Endodermal cell (in vitro differentiated cells): ENCODE measurements around the gene SLC25A22. TPM values are rescaled to one million over a fixed set of nuclear protein-coding genes. Genes with fewer than 3 reads are reported as not detected.
A peak's percentile ranks its signal among the peaks of the same experiment; 100 is the strongest.

Source experiments
- DNase-seq: peaks from one replicate; pipeline ENCODE4 v3.0.0-alpha.2; 2017
- H3K27ac ChIP-seq: 2 replicates; pipeline ENCODE4 v1.5.1; 2013; ENCODE audit warnings: mild to moderate bottlenecking, low read depth, low read length, moderate library complexity
- H3K27me3 ChIP-seq: 2 replicates; pipeline ENCODE4 v1.6.1; 2013; ENCODE audit warnings: mild to moderate bottlenecking, low read length, moderate library complexity; ENCODE audit not compliant: insufficient read depth, control insufficient read depth, poor library complexity, severe bottlenecking
- H3K36me3 ChIP-seq: 2 replicates; pipeline ENCODE4 v1.7.0; 2013; ENCODE audit warnings: mild to moderate bottlenecking, low read length, moderate library complexity; ENCODE audit not compliant: control insufficient read depth, insufficient read depth
- H3K4me1 ChIP-seq: one replicate; pipeline ENCODE4 v1.7.0; 2013; ENCODE audit warnings: low read length; ENCODE audit not compliant: control insufficient read depth, insufficient read depth
- H3K4me3 ChIP-seq: 2 replicates; pipeline ENCODE4 v1.5.1; 2013; ENCODE audit warnings: mild to moderate bottlenecking, low read length, moderate library complexity
- H3K9ac ChIP-seq: 2 replicates; pipeline ENCODE4 v1.6.1; 2013; ENCODE audit warnings: mild to moderate bottlenecking, low read length, moderate library complexity; ENCODE audit not compliant: poor library complexity, severe bottlenecking; ENCODE audit errors: extremely low read depth
- H3K9me3 ChIP-seq: 2 replicates; pipeline ENCODE4 v1.6.1; 2013; ENCODE audit warnings: mild to moderate bottlenecking, low read length, moderate library complexity; ENCODE audit not compliant: control insufficient read depth
- H3K27ac Mint-ChIP-seq: 2 replicates; pipeline ENCODE4 v1.8.0; 2020; ENCODE audit warnings: mixed read lengths
- H3K27me3 Mint-ChIP-seq: 2 replicates; pipeline ENCODE4 v1.8.0; 2021; ENCODE audit warnings: mild to moderate bottlenecking, mixed read lengths; ENCODE audit not compliant: insufficient read depth
- H3K36me3 Mint-ChIP-seq: 2 replicates; pipeline ENCODE4 v1.8.0; 2020; ENCODE audit warnings: low read depth, mixed read lengths
- H3K4me1 Mint-ChIP-seq: 2 replicates; pipeline ENCODE4 v1.8.0; 2020; ENCODE audit warnings: mixed read lengths
- H3K4me3 Mint-ChIP-seq: 2 replicates; pipeline ENCODE4 v1.8.0; 2020; ENCODE audit warnings: mild to moderate bottlenecking, moderate library complexity, mixed read lengths
- H3K9me3 Mint-ChIP-seq: 2 replicates; pipeline ENCODE4 v1.8.0; 2020; ENCODE audit warnings: mild to moderate bottlenecking, mixed read lengths
- WGBS, 2 experiments: methylation state at CpG; one replicate each; pipeline versions ENCODE4 v1.1.5 to v1.1.7; 2013; ENCODE audit warnings: missing lambda C conversion rate in 2 of 2, mixed read lengths in 1 of 2; ENCODE audit not compliant: insufficient coverage in 1 of 2, insufficient read length in 1 of 2; 5-methylcytosine and 5-hydroxymethylcytosine counted together
- total RNA-seq, 2 donors: library from RNA; stranded (reverse); fragmentation: NEBNext Ultra II Directional in 1 of 2; extraction: Animal tissue kit (Norgen Biotek cat#: 25700) in 1 of 2; gene quantifications; 2 replicates in 1 of 2; 3 replicates in 1 of 2; pipeline ENCODE4 v1.2.1, GENCODE V29; 2021
- TF ChIP-seq, protein P1 (sequence below): fragments of 200-600 bp; sonication (generic); conservative IDR thresholded peaks from 2 replicates; pipeline ENCODE4 v1.5.0; 2021; ENCODE audit warnings: antibody characterized with exemption, mild to moderate bottlenecking

Gene SLC25A22
- total RNA-seq, 2 donors from 2014 or later = 46.5 to 56.2 TPM

DNA sequence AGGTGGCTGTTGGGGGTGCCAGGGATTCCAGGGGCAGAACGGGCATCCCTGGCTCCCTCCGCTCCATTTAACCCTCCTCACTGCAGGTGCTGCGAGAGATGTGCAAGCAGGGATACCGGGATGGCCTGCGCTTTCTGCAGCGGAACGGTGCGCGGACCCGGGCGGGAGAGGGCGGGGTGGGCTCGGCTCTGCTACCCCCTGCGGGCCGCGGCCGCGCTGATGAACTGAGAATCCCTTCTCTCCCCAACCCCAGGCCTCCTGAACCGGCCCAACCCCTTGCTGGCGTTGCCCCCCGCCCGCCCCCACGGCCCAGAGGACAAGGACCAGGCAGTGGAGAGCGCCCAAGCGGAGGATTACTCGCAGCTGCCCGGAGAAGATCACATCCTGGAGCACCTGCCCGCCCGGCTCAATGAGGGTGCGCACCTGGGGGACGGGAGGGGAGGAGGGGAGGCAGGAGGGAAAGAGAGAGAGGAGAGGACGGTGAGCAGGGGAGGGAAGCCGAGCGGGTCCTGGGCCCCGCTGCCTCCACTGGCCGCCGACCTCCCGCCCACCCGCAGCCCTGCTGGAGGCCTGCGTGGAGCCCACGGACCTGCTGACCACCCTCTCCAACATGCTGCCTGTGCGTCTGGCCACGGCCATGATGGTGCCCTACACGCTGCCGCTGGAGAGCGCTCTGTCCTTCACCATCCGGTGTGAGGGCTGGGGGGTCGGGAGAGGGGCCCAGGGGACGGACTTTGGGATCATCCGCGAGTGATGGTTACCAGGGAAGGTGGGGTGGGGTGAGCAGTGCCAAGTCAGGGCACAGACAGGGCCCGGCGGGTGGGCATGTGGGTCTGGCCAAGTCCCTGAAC, 25.6 kb upstream of the SLC25A22 start:
- Histone ChIP-seq H3K9ac (no peak overlapping the region), H3K36me3 (no peaks in the 10 kb centered on the region), H3K27ac (no peak overlapping the region), H3K4me1 (no peaks in the 10 kb centered on the region), H3K4me3 (no peak overlapping the region), H3K27me3 (peaks cover 32% of the 10 kb centered on the region), H3K9me3 (no peaks in the 10 kb centered on the region)
- H3K27me3 Mint-ChIP-seq = peaks cover 14% of the 10 kb centered on the region
- no peak overlapping the region for H3K27ac Mint-ChIP-seq
- no peaks in the 10 kb centered on the region for H3K9me3 Mint-ChIP-seq
- H3K4me3 Mint-ChIP-seq = no peak overlapping the region
- H3K36me3 Mint-ChIP-seq = peaks cover 13% of the 10 kb centered on the region
- 94 to 96% methylated on average over 24 to 53 of the region's 53 CpGs for WGBS, 2 experiments
- peaks cover 9% of the 10 kb centered on the region for H3K4me1 Mint-ChIP-seq
- TF ChIP-seq, protein P1, sequence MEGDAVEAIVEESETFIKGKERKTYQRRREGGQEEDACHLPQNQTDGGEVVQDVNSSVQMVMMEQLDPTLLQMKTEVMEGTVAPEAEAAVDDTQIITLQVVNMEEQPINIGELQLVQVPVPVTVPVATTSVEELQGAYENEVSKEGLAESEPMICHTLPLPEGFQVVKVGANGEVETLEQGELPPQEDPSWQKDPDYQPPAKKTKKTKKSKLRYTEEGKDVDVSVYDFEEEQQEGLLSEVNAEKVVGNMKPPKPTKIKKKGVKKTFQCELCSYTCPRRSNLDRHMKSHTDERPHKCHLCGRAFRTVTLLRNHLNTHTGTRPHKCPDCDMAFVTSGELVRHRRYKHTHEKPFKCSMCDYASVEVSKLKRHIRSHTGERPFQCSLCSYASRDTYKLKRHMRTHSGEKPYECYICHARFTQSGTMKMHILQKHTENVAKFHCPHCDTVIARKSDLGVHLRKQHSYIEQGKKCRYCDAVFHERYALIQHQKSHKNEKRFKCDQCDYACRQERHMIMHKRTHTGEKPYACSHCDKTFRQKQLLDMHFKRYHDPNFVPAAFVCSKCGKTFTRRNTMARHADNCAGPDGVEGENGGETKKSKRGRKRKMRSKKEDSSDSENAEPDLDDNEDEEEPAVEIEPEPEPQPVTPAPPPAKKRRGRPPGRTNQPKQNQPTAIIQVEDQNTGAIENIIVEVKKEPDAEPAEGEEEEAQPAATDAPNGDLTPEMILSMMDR = no peak
- no peak for DNase-seq

DNA sequence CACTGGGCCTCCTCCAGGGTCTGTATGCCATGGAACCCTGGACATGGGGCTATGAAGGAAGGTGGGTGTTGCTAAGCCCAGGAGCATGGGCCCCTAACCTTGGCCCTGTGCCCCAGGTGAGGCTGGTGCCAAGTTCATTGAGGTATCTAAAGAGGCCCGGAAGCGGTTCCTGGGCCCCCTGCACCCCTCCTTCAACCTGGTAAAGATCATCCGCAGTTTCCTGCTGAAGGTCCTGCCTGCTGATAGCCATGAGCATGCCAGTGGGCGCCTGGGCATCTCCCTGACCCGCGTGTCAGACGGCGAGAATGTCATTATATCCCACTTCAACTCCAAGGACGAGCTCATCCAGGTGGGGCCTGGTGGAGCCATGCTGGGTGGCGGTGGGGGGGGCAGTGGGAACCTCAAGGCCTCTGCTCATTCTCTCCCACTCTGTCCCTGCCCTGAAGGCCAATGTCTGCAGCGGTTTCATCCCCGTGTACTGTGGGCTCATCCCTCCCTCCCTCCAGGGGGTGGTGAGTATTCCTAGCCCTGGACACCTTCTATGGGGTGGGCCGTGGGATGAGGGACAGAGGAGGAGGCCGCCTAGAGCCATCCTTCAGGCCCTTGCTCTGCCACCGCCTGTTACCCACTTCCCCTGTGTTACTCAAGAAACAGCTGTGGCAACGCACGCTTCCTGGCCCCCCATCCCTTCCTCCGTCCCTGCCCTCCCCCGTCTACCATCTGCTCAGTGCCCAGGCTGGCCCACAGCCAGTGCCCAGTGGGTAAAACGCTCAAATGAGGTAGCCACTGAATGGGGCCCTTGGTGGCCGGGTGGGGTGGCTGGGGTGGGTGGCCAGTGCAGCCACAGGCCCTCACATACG, 23.7 kb upstream of the SLC25A22 start:
- no peaks in the 10 kb centered on the region for H3K4me1 Mint-ChIP-seq
- Histone ChIP-seq H3K36me3 (no peaks in the 10 kb centered on the region), H3K9me3 (no peaks in the 10 kb centered on the region), H3K9ac (no peak overlapping the region), H3K4me3 (no peak overlapping the region), H3K27ac (no peak overlapping the region), H3K27me3 (peaks cover 17% of the 10 kb centered on the region), H3K4me1 (no peaks in the 10 kb centered on the region)
- peaks cover 3% of the 10 kb centered on the region for H3K27me3 Mint-ChIP-seq
- no peak overlapping the region for H3K27ac Mint-ChIP-seq
- TF ChIP-seq, protein P1 = no peak
- no peak overlapping the region for H3K4me3 Mint-ChIP-seq
- no peaks in the 10 kb centered on the region for H3K9me3 Mint-ChIP-seq
- WGBS, 2 experiments = 93 to 99% methylated on average over 11 to 22 of the region's 22 CpGs
- H3K36me3 Mint-ChIP-seq = peaks cover 13% of the 10 kb centered on the region
- no peak for DNase-seq

DNA sequence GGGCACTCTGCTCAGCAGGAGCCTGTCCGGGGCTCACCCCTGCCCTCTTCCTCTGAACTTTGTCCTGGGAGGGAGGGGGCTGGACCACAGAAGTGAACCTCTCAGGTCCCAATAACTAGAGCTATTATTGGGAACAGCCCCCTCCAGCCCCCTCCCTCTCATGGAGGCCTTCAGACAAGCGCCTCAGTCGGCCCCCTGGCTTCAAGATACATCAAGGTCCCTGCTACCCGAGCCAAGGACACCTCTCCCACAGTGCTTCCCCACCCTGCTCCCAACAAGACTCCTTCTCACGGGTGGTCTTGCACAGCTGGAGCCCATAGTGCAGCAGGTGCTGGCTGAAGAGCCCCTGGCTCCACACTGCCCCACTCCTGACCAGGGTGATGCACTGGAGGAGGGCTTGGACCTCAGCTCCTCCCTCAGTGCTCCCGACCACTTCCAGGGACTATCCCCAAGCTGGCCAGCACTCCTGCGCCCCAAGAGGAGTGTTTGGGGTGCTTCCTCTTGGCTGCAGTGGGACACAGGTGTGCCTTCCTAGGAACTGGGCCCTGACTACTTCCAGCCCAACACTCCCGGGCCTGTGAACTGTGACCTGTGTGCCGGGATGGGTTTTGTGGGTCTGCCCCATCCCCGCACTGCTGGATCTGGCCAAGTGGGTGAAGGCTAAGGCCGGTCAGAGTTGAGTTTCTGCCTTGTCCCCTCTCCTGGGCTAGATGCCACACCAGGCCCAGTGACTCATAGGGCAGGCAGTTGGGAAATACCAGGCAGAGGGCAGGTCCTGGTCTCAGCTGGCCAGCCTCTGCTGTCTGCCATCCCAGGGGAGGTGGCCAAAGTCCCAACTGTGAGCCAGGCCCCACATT, 22.8 kb upstream of the SLC25A22 start:
- no peak overlapping the region for H3K27ac Mint-ChIP-seq
- WGBS, 2 experiments = 87 to 89% methylated on average over 7 to 11 of the region's 11 CpGs

More for the DNA sequence above, 22.8 kb upstream of the SLC25A22 start:
- peaks cover 8% of the 10 kb centered on the region for H3K27me3 ChIP-seq
- H3K36me3 ChIP-seq = no peaks in the 10 kb centered on the region
- H3K4me3 ChIP-seq = peak overlapping the region; percentile 81
- H3K27ac ChIP-seq = no peak overlapping the region
- TF ChIP-seq, protein P1 = no peak
- Mint-ChIP-seq H3K9me3 (no peaks in the 10 kb centered on the region), H3K27me3 (no peaks in the 10 kb centered on the region), H3K4me1 (no peaks in the 10 kb centered on the region), H3K4me3 (peak overlapping the region; percentile 70), H3K36me3 (peaks cover 13% of the 10 kb centered on the region)
- H3K9ac ChIP-seq = peak overlapping the region; percentile 63
- H3K4me1 ChIP-seq = no peaks in the 10 kb centered on the region
- no peaks in the 10 kb centered on the region for H3K9me3 ChIP-seq
- DNase-seq = no peak
